Sigmoid colon (tissue), 4 donors: ENCODE data around the gene TBX4.

Experiments used
- CTCF ChIP-seq, 4 experiments: fragments of 450-650 bp in 3 of 4; fragments of 200-600 bp in 1 of 4; IDR thresholded peaks; one replicate each; pipeline ENCODE4 v1.5.1; 2016 to 2019; ENCODE audit warnings: antibody characterized with exemption in 4 of 4, mild to moderate bottlenecking in 3 of 4, moderate library complexity in 2 of 4
- POLR2A ChIP-seq, 2 donors: fragments of 450-650 bp; IDR thresholded peaks; one replicate each; pipeline ENCODE4 v1.6.1; 2016; ENCODE audit warnings: antibody characterized with exemption in 2 of 2, mild to moderate bottlenecking in 2 of 2, moderate library complexity in 2 of 2
- POLR2AphosphoS5 ChIP-seq, 4 donors: sonication (generic); formaldehyde crosslinking; IDR thresholded peaks; one replicate each; pipeline ENCODE4 v1.6.1; 2017; ENCODE audit warnings: antibody characterized with exemption in 4 of 4

- TF ChIP-seq CTCF (IDR thresholded peaks at IDR 0.05) (no peak), POLR2AphosphoS5 (IDR thresholded peaks at IDR 0.05) (no peak), POLR2A (IDR thresholded peaks at IDR 0.05) (no peak)
Observed at GRCh38 chr17:61406537-61406845, 45.7 kb upstream of the TBX4 start.
